ENCODE data around the gene BATF3. TPM values are rescaled to one million over a fixed set of nuclear protein-coding genes. Genes with fewer than 3 reads are reported as not detected.
"Not testable (repeated sequence)": the region's sequence is repeated elsewhere in the genome, so short reads cannot be mapped to it uniquely, and the experiment has no call there.

BATF3 gene
- total RNA-seq, 3 donors from 2014 or later = 0.38 to 2.9 (median 1.6) TPM

DNA sequence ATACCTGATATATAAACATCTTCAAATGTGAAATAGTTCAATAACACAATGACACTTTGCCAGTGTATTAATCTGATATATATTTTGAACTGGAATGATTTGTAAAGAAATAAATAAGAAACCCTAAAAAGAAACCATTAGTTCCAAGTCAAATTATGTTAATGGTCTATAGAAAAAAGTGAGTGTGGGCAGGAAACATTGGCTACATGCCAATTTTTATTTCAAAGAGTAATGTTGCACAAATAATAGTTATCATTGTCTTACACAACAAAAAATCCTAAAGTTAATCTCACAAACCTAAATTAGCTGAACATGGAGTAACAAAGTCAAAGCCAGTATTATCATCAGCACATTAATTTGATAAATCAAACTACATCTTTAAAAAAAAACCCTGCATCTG is 37.9 kb upstream of the BATF3 start:
- Histone ChIP-seq H3K9me3 (no peaks in the 10 kb centered on the region), H3K4me1 (ENCODE audit: low read depth) (no peaks in the 10 kb centered on the region), H3K4me3 (no peak overlapping the region), H3K36me3 (ENCODE audit: low read depth) (no peaks in the 10 kb centered on the region)
- ATAC-seq (no peak), DNase-seq (no peak)
- TF ChIP-seq, protein P1, sequence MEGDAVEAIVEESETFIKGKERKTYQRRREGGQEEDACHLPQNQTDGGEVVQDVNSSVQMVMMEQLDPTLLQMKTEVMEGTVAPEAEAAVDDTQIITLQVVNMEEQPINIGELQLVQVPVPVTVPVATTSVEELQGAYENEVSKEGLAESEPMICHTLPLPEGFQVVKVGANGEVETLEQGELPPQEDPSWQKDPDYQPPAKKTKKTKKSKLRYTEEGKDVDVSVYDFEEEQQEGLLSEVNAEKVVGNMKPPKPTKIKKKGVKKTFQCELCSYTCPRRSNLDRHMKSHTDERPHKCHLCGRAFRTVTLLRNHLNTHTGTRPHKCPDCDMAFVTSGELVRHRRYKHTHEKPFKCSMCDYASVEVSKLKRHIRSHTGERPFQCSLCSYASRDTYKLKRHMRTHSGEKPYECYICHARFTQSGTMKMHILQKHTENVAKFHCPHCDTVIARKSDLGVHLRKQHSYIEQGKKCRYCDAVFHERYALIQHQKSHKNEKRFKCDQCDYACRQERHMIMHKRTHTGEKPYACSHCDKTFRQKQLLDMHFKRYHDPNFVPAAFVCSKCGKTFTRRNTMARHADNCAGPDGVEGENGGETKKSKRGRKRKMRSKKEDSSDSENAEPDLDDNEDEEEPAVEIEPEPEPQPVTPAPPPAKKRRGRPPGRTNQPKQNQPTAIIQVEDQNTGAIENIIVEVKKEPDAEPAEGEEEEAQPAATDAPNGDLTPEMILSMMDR (IDR thresholded peaks at IDR 0.05) = no peak
- intact Hi-C loops (cut with DNase I, micrococcal nuclease) = no loop called here

DNA sequence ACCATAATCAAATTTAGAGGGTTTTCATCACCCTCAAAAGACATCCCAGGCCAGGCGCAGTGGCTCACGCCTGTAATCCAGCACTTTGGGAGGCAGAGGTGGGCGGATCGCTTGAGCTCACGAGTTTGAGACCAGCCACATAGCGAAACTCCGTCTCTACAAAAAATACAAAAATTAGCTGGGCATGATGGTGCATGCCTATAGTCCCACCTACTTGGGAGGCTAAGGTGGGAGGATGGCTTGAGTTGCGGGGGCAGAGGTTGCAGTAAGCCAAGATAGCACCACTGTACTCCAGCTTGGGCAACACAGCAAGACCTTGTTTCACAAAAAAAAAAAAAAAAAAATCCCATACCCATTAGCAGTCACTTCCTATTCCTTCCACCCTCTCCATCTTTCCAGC is 33.5 kb upstream of the BATF3 start:
- TF ChIP-seq, protein P1 (IDR thresholded peaks at IDR 0.05) = no peak
- no peaks in the 10 kb centered on the region for H3K9me3 ChIP-seq
- ATAC-seq (no peak), DNase-seq (no peak)
- H3K4me1 ChIP-seq (ENCODE audit: low read depth) = no peaks in the 10 kb centered on the region
- intact Hi-C loops (cut with DNase I, micrococcal nuclease) = no loop called here
- no peak overlapping the region for H3K4me3 ChIP-seq
- H3K36me3 ChIP-seq (ENCODE audit: low read depth) = no peaks in the 10 kb centered on the region

DNA sequence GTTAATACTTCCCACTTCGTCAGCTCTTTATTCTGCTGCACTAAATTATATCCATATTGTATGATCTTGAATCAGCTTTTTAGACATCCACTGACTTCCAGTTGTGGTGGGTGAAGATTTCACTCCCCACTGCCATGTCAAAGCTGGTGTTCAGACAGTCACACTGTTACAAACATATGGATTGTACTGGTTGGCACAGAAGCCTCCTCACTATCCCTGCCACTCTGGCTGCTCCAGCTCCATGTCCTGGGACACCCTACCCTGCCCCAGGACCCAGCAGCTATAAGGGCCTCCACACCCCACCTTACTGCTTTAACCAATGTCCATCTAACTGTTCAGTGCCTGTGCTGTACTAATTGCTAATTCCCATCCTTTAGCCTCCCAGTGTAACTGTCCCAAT is 32.0 kb upstream of the BATF3 start:
- no peaks in the 10 kb centered on the region for H3K36me3 ChIP-seq (ENCODE audit: low read depth)
- ATAC-seq (no peak), DNase-seq (no peak)
- H3K9me3 ChIP-seq = no peaks in the 10 kb centered on the region
- no peak overlapping the region for H3K4me3 ChIP-seq
- H3K4me1 ChIP-seq (ENCODE audit: low read depth) = no peaks in the 10 kb centered on the region
- TF ChIP-seq, protein P1 (IDR thresholded peaks at IDR 0.05) = no peak
- intact Hi-C loops (cut with DNase I, micrococcal nuclease) = no loop called here

DNA sequence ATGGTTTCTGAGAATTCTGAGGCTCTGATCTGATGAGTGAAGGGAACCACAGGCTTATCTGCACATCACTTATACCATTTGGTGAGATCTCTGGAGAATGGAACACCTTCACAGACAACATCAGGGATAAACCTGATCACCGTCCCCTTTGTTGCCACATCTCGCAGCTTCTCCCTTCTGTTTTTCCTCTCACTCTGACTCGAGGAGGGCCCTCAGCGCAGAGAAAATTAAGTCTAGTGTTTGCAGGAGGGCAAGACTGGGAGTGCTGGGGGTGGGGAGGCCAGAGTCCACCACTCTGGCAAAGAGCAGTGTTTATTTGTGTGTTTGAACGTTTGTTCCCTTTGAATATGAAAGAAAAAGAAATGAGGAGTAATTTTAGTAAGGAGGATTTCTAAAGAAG is 29.0 kb upstream of the BATF3 start:
- H3K36me3 ChIP-seq (ENCODE audit: low read depth) = no peaks in the 10 kb centered on the region
- TF ChIP-seq, protein P1 (IDR thresholded peaks at IDR 0.05) = no peak
- no peaks in the 10 kb centered on the region for H3K9me3 ChIP-seq
- ATAC-seq = peak; percentile 67
- H3K4me3 ChIP-seq = no peak overlapping the region
- H3K4me1 ChIP-seq (ENCODE audit: low read depth) = no peaks in the 10 kb centered on the region
- peak in 2 of 3 donors; percentile 34 to 51 for DNase-seq
- intact Hi-C loops (cut with DNase I, micrococcal nuclease) = no loop called here

DNA sequence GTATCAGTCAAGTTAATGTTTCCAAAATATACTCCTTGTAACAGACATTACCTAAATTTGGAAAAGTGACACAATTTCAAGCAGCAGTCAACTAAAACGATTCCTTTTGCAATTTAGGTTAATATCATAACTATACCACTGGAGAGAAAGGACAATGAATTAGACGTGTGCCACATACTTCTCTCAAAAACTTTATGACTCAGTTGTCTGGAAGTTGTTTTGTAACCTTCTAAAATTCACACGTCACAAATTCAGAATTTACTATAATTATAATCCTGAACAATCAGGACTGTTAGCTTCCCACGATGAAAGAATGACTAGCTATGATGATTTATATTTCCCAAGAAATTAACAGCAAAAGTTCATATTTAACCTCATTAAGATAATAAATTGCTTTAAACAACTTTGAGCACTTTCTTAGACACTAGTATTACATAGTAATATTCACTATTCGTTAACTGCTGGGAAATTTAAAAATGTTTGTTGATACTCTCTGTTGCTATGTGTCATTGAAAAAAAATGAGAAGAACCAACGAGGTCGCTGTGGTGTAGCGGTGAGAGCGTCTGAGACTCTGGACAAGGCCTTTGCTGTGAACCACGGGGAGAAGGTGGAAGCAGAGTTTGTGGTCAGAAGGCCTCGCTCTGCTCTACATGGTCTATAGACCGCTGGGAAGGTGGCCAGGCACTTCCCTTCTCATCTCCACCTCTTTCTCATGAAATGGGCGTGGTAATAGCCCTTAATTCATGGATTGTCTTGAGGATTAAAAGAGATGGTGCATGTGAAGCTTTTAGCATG is 27.9 kb upstream of the BATF3 start:
- DNase-seq (no peak), ATAC-seq (peak; percentile 23)
- no peak overlapping the region for H3K4me3 ChIP-seq
- H3K36me3 ChIP-seq (ENCODE audit: low read depth) = no peaks in the 10 kb centered on the region
- intact Hi-C loops (cut with DNase I, micrococcal nuclease) = no loop called here
- TF ChIP-seq, protein P1 (IDR thresholded peaks at IDR 0.05) = no peak
- H3K9me3 ChIP-seq = no peaks in the 10 kb centered on the region
- H3K4me1 ChIP-seq (ENCODE audit: low read depth) = no peaks in the 10 kb centered on the region

DNA sequence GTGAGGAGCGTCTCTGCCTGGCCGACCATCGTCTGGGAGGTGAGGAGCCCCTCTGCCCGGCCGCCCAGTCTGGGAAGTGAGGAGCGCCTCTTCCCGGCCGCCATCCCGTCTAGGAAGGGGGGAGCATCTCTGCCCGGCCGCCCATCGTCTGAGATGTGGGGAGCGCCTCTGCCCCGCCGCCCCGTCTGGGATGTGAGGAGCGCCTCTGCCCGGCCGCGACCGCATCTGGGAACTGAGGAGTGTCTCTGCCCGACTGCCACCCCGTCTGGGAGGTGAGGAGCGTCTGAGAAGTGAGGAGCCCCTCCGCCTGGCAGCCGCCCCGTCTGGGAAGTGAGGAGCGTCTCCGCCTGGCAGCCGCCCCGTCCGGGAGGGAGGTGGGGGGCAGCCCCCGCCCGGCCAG is 25.0 kb upstream of the BATF3 start:
- intact Hi-C loops (cut with DNase I, micrococcal nuclease); H3K9me3 ChIP-seq; ATAC-seq; H3K4me1 ChIP-seq (ENCODE audit: low read depth); H3K4me3 ChIP-seq; DNase-seq; H3K36me3 ChIP-seq (ENCODE audit: low read depth): not testable (repeated sequence)
